NCI-H69 (cell line): ENCODE results near the gene DDX1.
"Not testable (repeated sequence)": the region's sequence is repeated elsewhere in the genome, so short reads cannot be mapped to it uniquely, and the experiment has no call there.

Experiments
- DNase-seq: peaks from one replicate; lab custom pipeline; 2025; lab: John Stamatoyannopoulos, UW

Gene DDX1

GRCh38 chr2:15595342-15595905, 3.8 kb downstream of the DDX1 start:
- DNase-seq = no peak

GRCh38 chr2:15595936-15596335, 4.3 kb downstream of the DDX1 start:
- DNase-seq = no peak

GRCh38 chr2:15596350-15596749, 4.7 kb downstream of the DDX1 start:
- no peak for DNase-seq

- DNase-seq = no peak
Observed at GRCh38 chr2:15596968-15597367, 5.3 kb downstream of the DDX1 start.

- DNase-seq = no peak
Observed at GRCh38 chr2:15599994-15600393, 8.3 kb downstream of the DDX1 start.

GRCh38 chr2:15601681-15602080, 10.0 kb downstream of the DDX1 start:
- DNase-seq = no peak

GRCh38 chr2:15602393-15602792, 10.7 kb downstream of the DDX1 start:
- DNase-seq = no peak

GRCh38 chr2:15603044-15603765, 11.5 kb downstream of the DDX1 start:
- no peak for DNase-seq

- DNase-seq = no peak
Observed at GRCh38 chr2:15603948-15604347, 12.3 kb downstream of the DDX1 start.

- DNase-seq = no peak
Observed at GRCh38 chr2:15605721-15606120, 14.1 kb downstream of the DDX1 start.

- DNase-seq = no peak
Observed at GRCh38 chr2:15606481-15607441, 15.1 kb downstream of the DDX1 start.

GRCh38 chr2:15607709-15608391, 16.2 kb downstream of the DDX1 start:
- DNase-seq = no peak

- no peak for DNase-seq
Observed at GRCh38 chr2:15608392-15608761, 16.7 kb downstream of the DDX1 start.

GRCh38 chr2:15609341-15610042, 17.8 kb downstream of the DDX1 start:
- DNase-seq = no peak

- no peak for DNase-seq
Observed at GRCh38 chr2:15610430-15610952, 18.8 kb downstream of the DDX1 start.

- not testable (repeated sequence) for DNase-seq
Observed at GRCh38 chr2:15612101-15612500, 20.4 kb downstream of the DDX1 start.

- no peak for DNase-seq
Observed at GRCh38 chr2:15613736-15614429, 22.2 kb downstream of the DDX1 start.

GRCh38 chr2:15614545-15615300, 23.1 kb downstream of the DDX1 start:
- DNase-seq = no peak

- DNase-seq = no peak
Observed at GRCh38 chr2:15615301-15615920, 23.7 kb downstream of the DDX1 start.

GRCh38 chr2:15616429-15616828, 24.8 kb downstream of the DDX1 start:
- DNase-seq = no peak
